ENCODE measurements around the gene USP22. TPM values are rescaled to one million over a fixed set of nuclear protein-coding genes. Genes with fewer than 3 reads are reported as not detected.

Gene USP22
- total RNA-seq, result 100 to 1,000 TPM; 120 to 258 (median 143) TPM

DNA sequence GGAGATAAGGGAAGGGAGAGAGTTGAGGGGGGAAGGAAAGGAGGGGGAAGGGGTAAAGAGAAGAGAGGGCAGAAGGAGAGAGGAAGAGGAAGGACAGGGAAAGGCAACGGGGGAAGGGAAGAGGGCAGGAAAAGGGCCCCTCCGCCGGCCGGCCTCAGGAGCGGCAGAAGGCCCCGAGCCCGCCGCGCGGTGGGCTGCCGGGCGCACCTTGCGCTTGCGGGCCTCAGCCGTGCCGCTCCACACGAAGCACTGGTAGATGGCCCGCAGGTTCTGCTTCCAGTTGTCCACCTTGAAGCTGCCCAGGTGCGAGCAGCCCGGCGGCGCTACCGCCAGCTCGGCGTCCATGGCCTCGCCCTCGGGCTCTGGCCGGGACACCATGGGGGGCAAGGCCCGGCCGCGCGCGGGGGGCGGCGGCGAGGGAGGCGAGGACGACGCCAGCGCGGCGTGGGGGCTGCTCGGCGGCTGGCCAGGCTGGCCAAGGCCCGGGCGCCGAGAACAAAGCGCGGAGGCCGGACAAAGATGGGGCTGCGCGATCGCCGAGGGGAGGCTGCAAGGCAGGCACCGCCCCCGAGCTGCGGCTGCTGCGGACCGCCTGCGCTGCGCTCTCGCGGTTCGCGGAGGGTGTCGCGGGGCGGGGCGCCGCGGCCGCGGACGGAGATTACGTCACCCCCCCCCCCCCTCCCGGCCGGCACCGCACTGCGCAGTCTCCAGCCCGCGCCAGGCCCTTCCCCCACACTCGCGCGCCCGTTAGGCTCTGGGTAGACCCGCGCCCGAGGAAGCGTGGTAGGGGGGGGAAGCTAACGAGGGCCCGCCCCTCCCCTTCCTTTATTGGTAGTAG is at the start of gene USP22:
USP22 (minus strand) TSS at position 554 of the 838 bp plus-strand sequence; CDS start at position 378, 176 bp downstream.
- intact Hi-C loops (cut with DNase I; ENCODE audit: low total_unique reads) (loop anchor here (1.0 to 10.0 kb wide), 9 partner anchors 8 to 246 kb away; partner anchors contain the start of gene TMEM11), in situ Hi-C loops (cut with MboI; ENCODE audit: low sequenced_read_pairs in 4 of 4) (no loop called here)
- TF ChIP-seq POLR2A (IDR thresholded peaks at IDR 0.05), result peak; percentile 97 to 98
- TF ChIP-seq, protein P1, sequence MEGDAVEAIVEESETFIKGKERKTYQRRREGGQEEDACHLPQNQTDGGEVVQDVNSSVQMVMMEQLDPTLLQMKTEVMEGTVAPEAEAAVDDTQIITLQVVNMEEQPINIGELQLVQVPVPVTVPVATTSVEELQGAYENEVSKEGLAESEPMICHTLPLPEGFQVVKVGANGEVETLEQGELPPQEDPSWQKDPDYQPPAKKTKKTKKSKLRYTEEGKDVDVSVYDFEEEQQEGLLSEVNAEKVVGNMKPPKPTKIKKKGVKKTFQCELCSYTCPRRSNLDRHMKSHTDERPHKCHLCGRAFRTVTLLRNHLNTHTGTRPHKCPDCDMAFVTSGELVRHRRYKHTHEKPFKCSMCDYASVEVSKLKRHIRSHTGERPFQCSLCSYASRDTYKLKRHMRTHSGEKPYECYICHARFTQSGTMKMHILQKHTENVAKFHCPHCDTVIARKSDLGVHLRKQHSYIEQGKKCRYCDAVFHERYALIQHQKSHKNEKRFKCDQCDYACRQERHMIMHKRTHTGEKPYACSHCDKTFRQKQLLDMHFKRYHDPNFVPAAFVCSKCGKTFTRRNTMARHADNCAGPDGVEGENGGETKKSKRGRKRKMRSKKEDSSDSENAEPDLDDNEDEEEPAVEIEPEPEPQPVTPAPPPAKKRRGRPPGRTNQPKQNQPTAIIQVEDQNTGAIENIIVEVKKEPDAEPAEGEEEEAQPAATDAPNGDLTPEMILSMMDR (IDR thresholded peaks at IDR 0.05 in 4 of 5, conservative IDR thresholded peaks at IDR 0.05 in 1 of 5), result peak in 2 of 5 experiments; percentile 21 to 33
- Histone ChIP-seq H3K4me1 (peaks cover 32 to 38% of the 10 kb centered on the region in 2 donors), H3K27ac (peak within 1 kb of the TSS; percentile 95 to 100 (median 98)), H3K36me3 (no peaks in the 10 kb centered on the region), H3K27me3 (no peaks in the 10 kb centered on the region), H3K4me3 (peak within 1 kb of the TSS; percentile 81 to 97 (median 91)), H3K9me3 (no peaks in the 10 kb centered on the region)
- DNase-seq (peak in 1 of 2 donors; percentile 98), ATAC-seq (peak; percentile 57 to 63)

DNA sequence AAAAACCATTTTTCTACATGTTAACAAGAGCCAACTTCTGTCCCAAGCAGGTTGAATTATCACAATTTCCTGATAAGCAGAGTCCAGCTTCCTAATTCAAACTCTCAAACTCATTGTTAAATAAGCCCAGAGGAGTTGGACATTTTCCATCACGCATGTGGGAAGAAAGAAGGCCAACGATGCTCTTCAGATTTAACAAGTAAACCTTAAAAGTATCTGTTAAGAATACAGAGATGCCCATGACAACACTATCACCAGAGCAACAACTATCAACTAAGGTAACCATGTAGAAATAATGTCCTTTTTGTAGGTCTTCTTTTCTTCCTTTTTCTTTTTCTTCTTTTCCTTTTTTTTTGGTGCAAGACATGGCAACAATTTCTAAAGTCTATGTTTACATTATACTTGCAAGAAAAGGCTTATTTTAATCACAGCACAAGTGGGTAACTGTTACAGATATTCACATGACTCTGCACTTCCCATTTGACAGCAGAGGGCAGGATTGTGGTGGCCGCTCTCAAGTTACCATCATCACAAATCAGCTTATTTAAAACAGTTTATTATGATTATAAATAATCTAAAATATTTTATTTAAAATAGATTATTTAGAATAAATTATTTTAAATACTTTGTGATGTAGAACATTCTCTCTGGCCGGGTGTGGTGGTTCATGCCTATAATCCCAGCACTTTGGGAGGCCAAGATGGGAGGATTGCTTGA is 48.2 kb upstream of the USP22 start:
- Histone ChIP-seq H3K4me1 (no peaks in the 10 kb centered on the region), H3K4me3 (no peak overlapping the region), H3K36me3 (no peaks in the 10 kb centered on the region), H3K27ac (no peak overlapping the region), H3K9me3 (no peaks in the 10 kb centered on the region), H3K27me3 (no peaks in the 10 kb centered on the region)
- intact Hi-C loops (cut with DNase I; ENCODE audit: low total_unique reads) (no loop called here), in situ Hi-C loops (cut with MboI; ENCODE audit: low sequenced_read_pairs in 4 of 4) (no loop called here)
- TF ChIP-seq, protein P1 (IDR thresholded peaks at IDR 0.05 in 4 of 5, conservative IDR thresholded peaks at IDR 0.05 in 1 of 5), result no peak
- TF ChIP-seq POLR2A (IDR thresholded peaks at IDR 0.05), result no peak
- DNase-seq (no peak), ATAC-seq (no peak)

DNA sequence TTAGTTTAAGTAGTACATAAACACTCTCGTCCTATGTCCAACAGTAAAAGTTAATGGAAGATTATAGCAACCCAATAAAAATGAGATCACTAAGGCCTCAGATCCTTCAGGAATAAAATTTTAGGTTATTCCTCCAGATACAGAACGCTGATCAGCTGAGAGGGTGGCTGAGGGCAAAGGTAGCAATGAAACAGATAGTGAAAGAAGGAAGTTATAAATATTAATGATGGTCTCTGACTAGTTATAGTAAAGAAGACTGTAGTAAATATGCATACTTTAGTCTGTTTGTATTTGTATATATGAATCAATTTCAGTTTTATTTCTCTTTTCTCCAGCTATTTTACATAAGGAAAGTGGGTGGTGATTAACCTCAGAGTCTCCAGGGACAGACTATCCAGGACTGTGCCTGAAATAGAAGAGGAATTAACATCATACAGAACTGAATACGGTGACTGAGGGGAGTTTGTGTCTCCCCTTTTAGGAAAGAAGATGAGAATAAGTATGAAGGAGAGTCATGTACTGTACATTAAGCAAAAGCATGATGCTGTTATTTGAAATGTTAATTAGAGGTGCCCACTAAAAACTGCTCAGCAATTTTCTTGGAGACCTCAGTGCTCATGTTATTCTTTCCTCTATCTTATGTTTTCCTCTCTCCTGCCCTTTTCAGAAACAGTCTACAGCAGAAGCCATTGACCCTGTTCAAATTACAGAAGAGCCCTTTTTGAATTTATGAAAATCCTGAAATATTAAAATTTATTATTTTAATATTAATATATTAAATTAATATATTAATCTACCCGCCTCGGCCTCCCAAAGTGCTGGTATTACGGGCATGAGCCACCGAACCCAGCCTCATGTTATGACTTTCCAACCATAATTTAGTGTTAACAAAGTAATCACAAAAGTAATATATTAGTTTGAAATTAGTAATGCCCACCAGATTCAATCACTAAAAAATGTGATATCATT is 47.4 kb upstream of the USP22 start:
- no peak for TF ChIP-seq POLR2A (IDR thresholded peaks at IDR 0.05)
- TF ChIP-seq, protein P1 (IDR thresholded peaks at IDR 0.05 in 4 of 5, conservative IDR thresholded peaks at IDR 0.05 in 1 of 5), result no peak
- in situ Hi-C loops (cut with MboI; ENCODE audit: low sequenced_read_pairs in 4 of 4) (no loop called here), intact Hi-C loops (cut with DNase I; ENCODE audit: low total_unique reads) (no loop called here)
- H3K9me3 ChIP-seq, result no peaks in the 10 kb centered on the region
- H3K27me3 ChIP-seq, result no peaks in the 10 kb centered on the region
- DNase-seq (no peak), ATAC-seq (no peak)
- H3K36me3 ChIP-seq, result no peaks in the 10 kb centered on the region
- no peak overlapping the region for H3K4me3 ChIP-seq
- no peaks in the 10 kb centered on the region for H3K4me1 ChIP-seq
- no peak overlapping the region for H3K27ac ChIP-seq

DNA sequence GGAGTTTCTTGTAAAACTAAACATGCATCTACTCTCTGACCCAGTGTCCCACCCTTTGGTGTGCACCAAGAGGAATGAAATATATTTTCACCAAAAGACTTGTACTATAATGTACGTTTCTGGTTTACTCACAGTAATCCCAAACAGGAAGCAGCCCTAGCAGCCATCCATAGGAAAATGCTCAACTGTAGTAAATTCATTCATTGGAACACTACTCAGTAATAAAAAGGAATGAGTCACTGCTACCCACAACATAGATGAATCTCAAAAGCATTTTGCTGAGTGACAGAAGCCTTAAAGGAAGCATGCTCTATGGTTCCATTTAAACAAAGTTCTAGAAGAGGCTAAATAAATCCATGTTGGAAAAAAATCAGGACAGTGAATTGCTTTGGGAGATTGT is 46.3 kb upstream of the USP22 start:
- Histone ChIP-seq H3K27me3 (no peaks in the 10 kb centered on the region), H3K4me1 (no peaks in the 10 kb centered on the region), H3K27ac (no peak overlapping the region), H3K9me3 (no peaks in the 10 kb centered on the region), H3K36me3 (no peaks in the 10 kb centered on the region), H3K4me3 (no peak overlapping the region)
- intact Hi-C loops (cut with DNase I; ENCODE audit: low total_unique reads) (no loop called here), in situ Hi-C loops (cut with MboI; ENCODE audit: low sequenced_read_pairs in 4 of 4) (no loop called here)
- no peak for TF ChIP-seq POLR2A (IDR thresholded peaks at IDR 0.05)
- TF ChIP-seq, protein P1 (IDR thresholded peaks at IDR 0.05 in 4 of 5, conservative IDR thresholded peaks at IDR 0.05 in 1 of 5), result no peak
- no peak for DNase-seq
- ATAC-seq, result no peak

All from gastrocnemius medialis (tissue), 4 donors.